AG08395 (cell line): ENCODE measurements around the gene HBB.

Experiments
- DNase-seq: peaks from one replicate; pipeline ENCODE4 v3.0.0; 2012; ENCODE audit warnings: mixed read lengths, low spot score

The HBB gene

GRCh38 chr11:5227681-5228080, 810 bp upstream of the HBB start:
- DNase-seq, result no peak

- DNase-seq, result no peak
Observed at GRCh38 chr11:5225480-5225871, 1.4 kb downstream of the HBB start.

- DNase-seq, result no peak
Observed at GRCh38 chr11:5224538-5225479, 2.1 kb downstream of the HBB start.

- DNase-seq, result no peak
Observed at GRCh38 chr11:5223686-5224085, 3.2 kb downstream of the HBB start.

GRCh38 chr11:5223146-5223545, 3.7 kb downstream of the HBB start:
- no peak for DNase-seq

- no peak for DNase-seq
Observed at GRCh38 chr11:5210376-5210885, 16.4 kb downstream of the HBB start.

- DNase-seq, result peak; percentile 85
Observed at GRCh38 chr11:5204787-5205186, 22.1 kb downstream of the HBB start.

GRCh38 chr11:5203366-5203765, 23.5 kb downstream of the HBB start:
- DNase-seq, result no peak

- no peak for DNase-seq
Observed at GRCh38 chr11:5200582-5200981, 26.3 kb downstream of the HBB start, which contains the start of gene OR51V1. TSS of gene OR51V1 (minus strand) at chr11:5200682. CDS start at chr11:5200682, 0 bp downstream.

- DNase-seq, result no peak
Observed at GRCh38 chr11:5198285-5198684, 28.6 kb downstream of the HBB start.

- DNase-seq, result peak; percentile 25
Observed at GRCh38 chr11:5197536-5197935, 29.3 kb downstream of the HBB start.

- peak; percentile 3 for DNase-seq
Observed at GRCh38 chr11:5196731-5197130, 30.1 kb downstream of the HBB start.

- no peak for DNase-seq
Observed at GRCh38 chr11:5196067-5196466, 30.8 kb downstream of the HBB start.

- DNase-seq, result no peak
Observed at GRCh38 chr11:5192738-5193137, 34.1 kb downstream of the HBB start.

- DNase-seq, result no peak
Observed at GRCh38 chr11:5188201-5188600, 38.7 kb downstream of the HBB start.

GRCh38 chr11:5178046-5178837, 48.6 kb downstream of the HBB start:
- DNase-seq, result no peak
